HG03575 (cell line): Measurements from ENCODE around the gene RIPOR3.

Source experiments
- ATAC-seq: cut with Tn5 transposase; IDR thresholded peaks from one replicate; pipeline ENCODE4 v1.9.1; 2021; ENCODE audit not compliant: unreplicated experiment, insufficient number of reproducible peaks, low FRiP score; ENCODE audit errors: extremely low read depth

Gene RIPOR3

DNA sequence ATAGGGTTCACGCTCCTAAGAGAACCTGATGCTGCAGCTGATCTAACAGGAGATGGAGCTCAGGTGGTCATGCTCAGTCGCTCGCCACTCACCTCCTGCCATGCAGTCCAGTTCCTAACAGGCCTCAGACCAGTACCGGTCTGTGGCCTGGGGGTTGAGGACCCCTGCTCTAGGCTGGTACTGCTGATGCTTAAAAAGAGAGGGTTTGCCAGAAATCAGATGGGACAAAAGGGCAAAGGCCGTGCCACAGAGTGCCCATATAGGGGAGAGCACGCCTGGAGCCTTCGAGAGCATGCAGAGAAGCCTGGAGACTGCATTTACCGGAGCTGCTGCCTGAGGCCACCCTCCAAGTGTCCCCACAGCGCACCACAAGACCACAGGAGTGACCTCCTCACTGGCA lies 105.7 kb downstream of the RIPOR3 start:
- no peak for ATAC-seq

GRCh38 chr20:50585214-50585613 lies 106.1 kb downstream of the RIPOR3 start:
- ATAC-seq: no peak

- no peak for ATAC-seq
Measured at GRCh38 chr20:50584687-50585086, 106.7 kb downstream of the RIPOR3 start.

- no peak for ATAC-seq
Measured at GRCh38 chr20:50583442-50584150, 107.7 kb downstream of the RIPOR3 start.

DNA sequence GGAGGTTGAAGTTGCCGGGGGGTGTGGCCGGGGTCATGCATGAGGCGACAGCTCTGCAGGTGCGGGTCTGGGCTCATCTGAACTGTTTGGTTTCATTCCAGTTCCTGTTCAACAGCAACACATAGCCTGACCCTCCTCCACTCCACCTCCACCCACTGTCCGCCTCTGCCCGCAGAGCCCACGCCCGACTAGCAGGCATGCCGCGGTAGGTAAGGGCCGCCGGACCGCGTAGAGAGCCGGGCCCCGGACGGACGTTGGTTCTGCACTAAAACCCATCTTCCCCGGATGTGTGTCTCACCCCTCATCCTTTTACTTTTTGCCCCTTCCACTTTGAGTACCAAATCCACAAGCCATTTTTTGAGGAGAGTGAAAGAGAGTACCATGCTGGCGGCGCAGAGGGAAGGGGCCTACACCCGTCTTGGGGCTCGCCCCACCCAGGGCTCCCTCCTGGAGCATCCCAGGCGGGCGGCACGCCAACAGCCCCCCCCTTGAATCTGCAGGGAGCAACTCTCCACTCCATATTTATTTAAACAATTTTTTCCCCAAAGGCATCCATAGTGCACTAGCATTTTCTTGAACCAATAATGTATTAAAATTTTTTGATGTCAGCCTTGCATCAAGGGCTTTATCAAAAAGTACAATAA lies 108.6 kb downstream of the RIPOR3 start:
- no peak for ATAC-seq

- no peak for ATAC-seq
Measured at GRCh38 chr20:50582092-50582491, 109.2 kb downstream of the RIPOR3 start.

DNA sequence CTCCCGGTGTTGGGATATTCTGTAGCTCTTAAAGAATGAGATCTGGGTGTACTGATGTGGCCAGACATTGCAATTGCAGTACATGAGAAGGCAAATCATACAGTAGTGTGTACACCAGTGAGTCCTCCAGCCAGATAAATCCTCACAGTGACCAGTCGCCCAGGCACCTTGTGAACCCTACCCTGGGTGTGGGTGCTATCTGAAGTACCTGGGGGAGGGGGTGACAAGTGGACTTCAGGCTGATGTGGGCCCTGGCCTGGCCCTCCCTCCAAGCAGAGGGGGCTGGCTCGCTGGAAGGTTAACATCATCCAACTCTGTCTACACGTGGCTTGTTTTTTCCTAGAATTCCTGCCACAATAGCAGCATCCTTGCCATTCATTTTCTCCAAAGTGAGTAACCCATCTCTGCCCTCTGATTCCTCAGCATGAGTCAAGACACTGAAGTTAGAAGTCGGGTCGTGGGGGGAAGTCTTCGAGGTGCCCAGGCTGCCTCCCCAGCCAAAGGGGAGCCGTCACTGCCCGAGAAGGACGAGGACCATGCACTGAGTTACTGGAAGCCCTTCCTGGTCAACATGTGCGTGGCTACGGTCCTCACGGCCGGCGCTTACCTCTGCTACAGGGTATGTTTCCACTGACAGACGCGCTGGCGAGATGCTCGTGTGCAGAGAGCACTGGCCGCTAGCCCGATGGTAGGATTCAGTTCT lies 110.3 kb downstream of the RIPOR3 start:
- ATAC-seq: no peak

DNA sequence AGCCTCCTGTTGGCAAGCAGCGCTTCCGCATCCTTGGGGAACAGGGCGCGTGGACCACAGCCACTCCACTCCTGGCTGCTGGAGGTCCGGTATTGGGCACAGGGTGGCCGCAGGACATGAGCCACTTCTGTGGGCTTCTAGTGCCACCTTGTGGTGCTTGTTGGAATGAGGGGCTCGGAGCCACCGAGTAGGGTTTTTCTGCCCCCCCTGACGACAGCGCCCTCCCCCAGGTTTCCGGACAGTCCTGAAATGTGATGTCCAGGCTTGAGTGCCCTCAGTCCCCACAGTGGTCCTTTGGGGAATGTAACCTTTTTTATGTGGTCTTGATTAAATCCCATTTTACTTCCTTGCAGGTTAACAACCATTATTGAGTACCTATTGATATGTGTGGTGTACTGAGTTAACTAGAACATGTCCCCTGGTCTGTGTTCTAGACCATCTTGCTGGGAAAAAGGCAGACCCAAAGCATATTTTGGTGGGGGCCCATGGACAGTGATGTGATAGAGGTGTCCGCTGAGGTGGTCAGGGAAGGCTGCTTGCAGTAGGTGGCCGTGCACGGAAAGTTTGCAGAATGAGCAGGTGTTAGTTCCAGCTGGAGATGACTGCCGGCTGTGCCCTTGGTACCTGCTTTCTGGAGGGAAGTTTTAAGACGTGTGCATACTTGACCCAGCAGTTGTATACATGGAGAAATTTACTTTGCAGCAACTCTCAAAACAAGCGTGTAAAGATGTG lies 111.2 kb downstream of the RIPOR3 start:
- no peak for ATAC-seq

DNA sequence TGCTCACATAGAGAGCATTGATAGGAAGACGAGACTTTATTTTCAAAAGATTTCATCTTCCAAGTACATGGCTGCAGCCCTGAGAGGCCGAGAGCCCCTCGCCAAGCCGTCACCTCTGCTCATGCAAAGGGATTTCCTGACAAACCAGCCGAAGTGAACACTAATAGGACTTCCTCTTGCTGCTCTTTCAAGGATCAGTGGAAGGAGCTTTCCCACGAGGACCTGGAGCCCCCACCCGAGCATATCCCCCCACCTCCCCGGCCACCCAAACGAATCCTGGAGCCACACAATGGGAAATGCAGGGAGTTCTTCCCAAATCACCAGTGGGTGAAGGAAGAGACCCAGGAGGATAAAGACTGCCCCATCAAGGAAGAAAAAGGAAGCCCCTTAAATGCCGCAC lies 111.8 kb downstream of the RIPOR3 start:
- ATAC-seq: no peak

DNA sequence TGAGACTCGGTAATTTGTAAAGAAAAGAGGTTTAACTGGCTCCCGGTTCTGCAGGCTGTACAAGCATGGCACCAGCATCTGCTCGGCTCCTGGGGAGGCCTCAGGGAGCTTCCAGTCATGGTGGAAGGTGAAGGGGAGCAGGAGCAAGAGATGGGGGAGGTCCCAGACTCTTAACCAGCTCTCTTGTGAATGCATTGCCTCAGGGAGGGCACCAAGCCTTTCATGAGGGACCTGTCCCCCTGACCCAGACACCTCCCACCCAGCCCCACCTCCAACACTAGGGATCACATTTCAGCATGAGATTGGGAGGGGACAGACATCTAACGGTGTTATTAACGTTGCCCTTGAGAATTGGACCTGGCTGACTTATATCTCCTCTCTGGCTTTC lies 112.6 kb downstream of the RIPOR3 start:
- ATAC-seq: no peak

GRCh38 chr20:50578061-50578777 lies 113.1 kb downstream of the RIPOR3 start:
- no peak for ATAC-seq

DNA sequence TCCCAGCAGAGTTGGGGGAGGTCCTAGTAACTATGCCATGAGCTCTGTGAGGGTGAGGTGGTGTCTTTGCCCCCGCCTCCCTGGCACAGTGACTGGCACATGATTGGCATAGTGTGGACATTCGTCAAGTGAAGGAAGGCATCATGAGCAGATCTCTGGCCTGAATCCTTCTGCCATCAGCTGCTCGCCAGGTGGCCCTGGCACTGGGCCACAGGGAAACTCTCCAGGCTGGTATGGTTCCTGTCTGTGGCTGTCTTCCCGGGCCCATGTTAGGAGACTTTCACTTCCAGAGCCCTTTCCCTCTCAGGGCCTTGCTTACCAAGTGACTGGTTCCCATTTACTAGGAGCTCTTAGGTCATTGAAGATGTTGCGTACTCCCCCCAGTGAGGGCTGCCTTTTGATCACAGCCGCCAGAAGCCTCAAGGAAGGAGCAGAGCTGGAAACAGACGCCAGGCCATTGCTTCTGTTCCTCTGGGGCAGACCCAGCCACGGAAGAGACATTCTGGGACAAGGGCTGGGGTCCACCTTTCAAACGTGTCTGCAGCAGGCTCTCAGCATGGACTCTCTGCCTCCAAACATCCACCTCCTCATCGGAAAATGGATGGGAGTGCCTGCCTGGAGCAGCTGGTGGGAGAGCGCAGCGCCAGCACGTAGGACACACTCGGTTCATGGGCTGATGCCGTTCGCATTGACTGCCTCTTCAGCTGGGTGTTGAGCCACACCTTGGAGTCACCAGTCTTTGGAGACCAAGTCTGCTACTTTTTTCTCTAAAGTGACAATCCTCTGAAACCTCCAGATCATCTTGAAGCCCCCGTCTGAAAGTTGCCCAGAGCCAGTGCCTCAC lies 113.9 kb downstream of the RIPOR3 start:
- ATAC-seq: no peak

DNA sequence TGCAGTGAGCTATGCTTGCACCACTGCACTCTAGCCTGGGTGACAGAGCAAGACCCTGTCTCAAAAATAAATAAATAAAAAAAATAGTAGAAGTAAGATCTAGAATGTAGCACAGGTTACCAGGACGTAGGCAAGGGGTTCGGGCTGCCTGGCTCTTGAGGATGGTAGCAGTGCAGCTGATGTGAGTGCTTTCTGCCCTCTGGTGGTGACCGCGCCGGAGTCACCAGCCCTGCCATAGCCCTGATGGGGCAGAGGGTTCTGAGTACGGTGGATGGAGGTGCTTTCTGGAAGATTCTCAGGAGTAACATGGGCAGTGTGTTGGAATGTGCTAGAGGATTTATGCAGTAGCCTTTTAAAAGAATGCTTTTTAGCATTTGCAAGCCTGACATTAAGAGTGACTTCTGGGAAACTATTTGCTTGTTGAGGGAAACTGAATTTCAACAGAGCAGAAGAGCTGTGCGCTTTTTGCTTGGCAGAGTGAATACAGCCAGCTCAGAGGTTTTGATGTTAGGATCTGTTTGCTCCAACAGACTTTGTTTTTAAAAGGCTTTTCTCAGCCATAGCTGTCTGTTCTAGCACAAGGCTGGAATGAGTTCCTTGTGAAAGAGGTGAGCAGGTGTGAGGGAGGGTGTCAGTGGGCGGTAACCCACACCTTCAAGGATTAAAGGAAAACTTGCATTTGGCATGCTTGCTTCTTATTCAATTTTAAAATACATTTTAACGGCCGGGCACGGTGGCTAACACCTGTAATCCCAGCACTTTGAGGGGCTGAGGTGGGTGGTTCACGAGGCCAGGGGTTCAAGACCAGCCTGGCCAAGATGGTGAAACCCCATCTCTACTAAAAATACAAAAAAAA lies 115.2 kb downstream of the RIPOR3 start:
- no peak for ATAC-seq

GRCh38 chr20:50574586-50574985 lies 116.8 kb downstream of the RIPOR3 start:
- ATAC-seq: no peak

- ATAC-seq: no peak
Measured at GRCh38 chr20:50574108-50574507, 117.2 kb downstream of the RIPOR3 start.

- ATAC-seq: no peak
Measured at GRCh38 chr20:50572938-50573777, 118.2 kb downstream of the RIPOR3 start.

DNA sequence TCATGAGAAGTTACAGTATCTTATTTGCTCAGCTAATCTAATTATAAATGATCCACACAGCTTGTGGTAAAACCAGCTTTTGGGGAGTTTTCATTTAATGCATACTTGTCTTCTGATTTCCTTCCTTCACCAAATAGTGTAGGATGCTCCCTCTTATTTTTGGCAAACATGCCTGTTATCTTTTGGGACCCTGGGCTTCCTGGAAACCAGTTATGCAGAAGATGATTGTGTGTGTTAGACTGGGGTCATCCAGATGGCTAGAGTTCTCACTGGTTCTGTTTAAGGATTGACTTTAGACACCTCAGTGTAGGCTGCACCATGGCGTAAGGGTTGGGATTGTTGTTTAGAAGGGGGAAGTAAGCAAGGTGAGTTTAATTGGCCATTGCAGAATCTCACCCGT lies 119.9 kb downstream of the RIPOR3 start:
- no peak for ATAC-seq
